ENCODE data around the gene CAPN15.

DNA sequence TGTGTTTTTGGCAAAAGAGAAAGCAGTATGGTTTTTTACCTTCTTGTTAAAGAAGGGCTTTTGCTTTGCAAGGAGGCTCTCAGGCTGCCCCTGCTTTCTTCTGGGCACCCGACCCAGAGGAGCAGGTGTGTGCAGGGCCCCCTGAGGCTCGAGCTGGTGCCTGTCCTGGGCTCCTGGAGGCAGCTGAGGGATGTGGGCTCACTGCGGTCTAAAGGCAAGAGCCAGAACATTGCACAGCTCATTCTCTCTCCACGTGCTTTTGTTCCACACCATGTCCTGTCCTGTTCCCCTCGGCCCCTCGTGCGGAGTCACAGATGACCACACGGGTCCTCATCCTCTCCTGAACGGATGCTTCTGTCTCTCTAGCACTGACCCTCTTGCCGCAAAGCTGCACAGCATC lies 36.7 kb upstream of the CAPN15 start:
- TF ChIP-seq POLR2A (IDR thresholded peaks at IDR 0.05): no peak
- TF ChIP-seq, protein P1, sequence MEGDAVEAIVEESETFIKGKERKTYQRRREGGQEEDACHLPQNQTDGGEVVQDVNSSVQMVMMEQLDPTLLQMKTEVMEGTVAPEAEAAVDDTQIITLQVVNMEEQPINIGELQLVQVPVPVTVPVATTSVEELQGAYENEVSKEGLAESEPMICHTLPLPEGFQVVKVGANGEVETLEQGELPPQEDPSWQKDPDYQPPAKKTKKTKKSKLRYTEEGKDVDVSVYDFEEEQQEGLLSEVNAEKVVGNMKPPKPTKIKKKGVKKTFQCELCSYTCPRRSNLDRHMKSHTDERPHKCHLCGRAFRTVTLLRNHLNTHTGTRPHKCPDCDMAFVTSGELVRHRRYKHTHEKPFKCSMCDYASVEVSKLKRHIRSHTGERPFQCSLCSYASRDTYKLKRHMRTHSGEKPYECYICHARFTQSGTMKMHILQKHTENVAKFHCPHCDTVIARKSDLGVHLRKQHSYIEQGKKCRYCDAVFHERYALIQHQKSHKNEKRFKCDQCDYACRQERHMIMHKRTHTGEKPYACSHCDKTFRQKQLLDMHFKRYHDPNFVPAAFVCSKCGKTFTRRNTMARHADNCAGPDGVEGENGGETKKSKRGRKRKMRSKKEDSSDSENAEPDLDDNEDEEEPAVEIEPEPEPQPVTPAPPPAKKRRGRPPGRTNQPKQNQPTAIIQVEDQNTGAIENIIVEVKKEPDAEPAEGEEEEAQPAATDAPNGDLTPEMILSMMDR (IDR thresholded peaks at IDR 0.05): no peak

All from Peyer's patch (tissue), 4 donors.